HEK293T (cell line): ENCODE results near the gene NUP62.

Source experiments
- CTCF ChIA-PET: fragments of 350-600 bp; formaldehyde crosslinking; extraction: SDS; loops from one replicate; lab custom pipeline; 2021; ENCODE audit warnings: antibody characterized with exemption, inconsistent platforms; lab: Yijun Ruan, JAX
- POLR2A ChIA-PET: fragments of 350-600 bp; formaldehyde crosslinking; extraction: SDS; loops from one replicate; lab custom pipeline; 2020; ENCODE audit warnings: antibody characterized with exemption, inconsistent platforms; lab: Yijun Ruan, JAX
- DNase-seq: peaks from one replicate; pipeline ENCODE4 v3.0.0; 2012; ENCODE audit warnings: mixed read lengths; ENCODE audit errors: extremely low spot score
- ARNT ChIP-seq: fragments of 450-650 bp; IDR thresholded peaks from 2 replicates; pipeline ENCODE4 v1.6.1; 2017; ENCODE audit warnings: mild to moderate bottlenecking
- BHLHE40 ChIP-seq: fragments of 450-650 bp; IDR thresholded peaks from 2 replicates; pipeline ENCODE4 v1.6.1; 2016; ENCODE audit warnings: mild to moderate bottlenecking, moderate library complexity, borderline replicate concordance
- CTBP1 ChIP-seq: fragments of 450-650 bp; IDR thresholded peaks from 2 replicates; pipeline ENCODE4 v1.6.1; 2016; ENCODE audit warnings: borderline replicate concordance
- ELF4 ChIP-seq: fragments of 450-650 bp; IDR thresholded peaks from 2 replicates; pipeline ENCODE4 v1.6.1; 2017; ENCODE audit warnings: antibody characterized with exemption
- FOXA1 ChIP-seq: fragments of 450-650 bp; IDR thresholded peaks from 2 replicates; pipeline ENCODE4 v1.6.1; 2016; ENCODE audit warnings: mild to moderate bottlenecking
- FOXK2 ChIP-seq: fragments of 450-650 bp; IDR thresholded peaks from 2 replicates; pipeline ENCODE4 v1.6.1; 2016; ENCODE audit warnings: mild to moderate bottlenecking
- FOXM1 ChIP-seq: fragments of 450-650 bp; IDR thresholded peaks from 2 replicates; pipeline ENCODE4 v1.6.1; 2017; ENCODE audit warnings: mild to moderate bottlenecking, borderline replicate concordance
- HDGF ChIP-seq: fragments of 450-650 bp; IDR thresholded peaks from 2 replicates; pipeline ENCODE4 v1.6.1; 2017; ENCODE audit warnings: antibody characterized with exemption, borderline replicate concordance
- L3MBTL2 ChIP-seq: fragments of 450-650 bp; conservative IDR thresholded peaks from 2 replicates; pipeline ENCODE4 v1.6.1; 2016; ENCODE audit warnings: mild to moderate bottlenecking
- LEF1 ChIP-seq: fragments of 450-650 bp; IDR thresholded peaks from 2 replicates; pipeline ENCODE4 v1.6.1; 2017; ENCODE audit warnings: mild to moderate bottlenecking, borderline replicate concordance
- NFRKB ChIP-seq: fragments of 450-650 bp; IDR thresholded peaks from 2 replicates; pipeline ENCODE4 v1.6.1; 2016; ENCODE audit warnings: mild to moderate bottlenecking, moderate library complexity
- SP1 ChIP-seq: fragments of 450-650 bp; IDR thresholded peaks from 2 replicates; pipeline ENCODE4 v1.6.1; 2017
- SUZ12 ChIP-seq: fragments of 450-650 bp; IDR thresholded peaks from 2 replicates; pipeline ENCODE4 v1.6.1; 2016; ENCODE audit warnings: mild to moderate bottlenecking
- TARDBP ChIP-seq: fragments of 450-650 bp; IDR thresholded peaks from 2 replicates; pipeline ENCODE4 v1.6.1; 2016
- ZNF384 ChIP-seq: fragments of 450-650 bp; IDR thresholded peaks from 2 replicates; pipeline ENCODE4 v1.6.1; 2016
- TF ChIP-seq, protein P1 (sequence below): fragments of 450-650 bp; IDR thresholded peaks from 2 replicates; pipeline ENCODE4 v1.6.1; 2016

Gene NUP62

DNA sequence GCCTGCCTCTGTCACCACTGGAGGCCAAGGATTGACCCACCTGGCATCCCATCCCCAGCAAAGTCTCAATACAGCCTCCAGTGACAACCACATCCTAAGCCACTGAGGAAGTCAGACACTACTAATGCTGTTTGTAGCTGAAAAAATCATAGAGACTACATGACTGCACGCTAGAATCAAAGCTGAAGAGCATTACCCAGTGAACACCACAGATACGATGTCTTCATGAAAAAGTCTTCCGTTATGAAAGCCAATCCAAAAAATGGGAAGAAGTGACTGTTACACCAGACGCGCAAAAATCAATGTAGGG lies 11.1 kb upstream of the NUP62 start:
- TF ChIP-seq LEF1 (no peak), SP1 (no peak), ARNT (no peak), HDGF (no peak), BHLHE40 (no peak), FOXM1 (no peak), FOXK2 (no peak), NFRKB (no peak), ELF4 (no peak), SUZ12 (no peak), ZNF384 (no peak), L3MBTL2 (no peak), FOXA1 (no peak)
- TF ChIP-seq, protein P1, sequence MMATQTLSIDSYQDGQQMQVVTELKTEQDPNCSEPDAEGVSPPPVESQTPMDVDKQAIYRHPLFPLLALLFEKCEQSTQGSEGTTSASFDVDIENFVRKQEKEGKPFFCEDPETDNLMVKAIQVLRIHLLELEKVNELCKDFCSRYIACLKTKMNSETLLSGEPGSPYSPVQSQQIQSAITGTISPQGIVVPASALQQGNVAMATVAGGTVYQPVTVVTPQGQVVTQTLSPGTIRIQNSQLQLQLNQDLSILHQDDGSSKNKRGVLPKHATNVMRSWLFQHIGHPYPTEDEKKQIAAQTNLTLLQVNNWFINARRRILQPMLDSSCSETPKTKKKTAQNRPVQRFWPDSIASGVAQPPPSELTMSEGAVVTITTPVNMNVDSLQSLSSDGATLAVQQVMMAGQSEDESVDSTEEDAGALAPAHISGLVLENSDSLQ = no peak
- ChIA-PET CTCF (no interaction called here), POLR2A (no interaction called here)
- DNase-seq = no peak

DNA sequence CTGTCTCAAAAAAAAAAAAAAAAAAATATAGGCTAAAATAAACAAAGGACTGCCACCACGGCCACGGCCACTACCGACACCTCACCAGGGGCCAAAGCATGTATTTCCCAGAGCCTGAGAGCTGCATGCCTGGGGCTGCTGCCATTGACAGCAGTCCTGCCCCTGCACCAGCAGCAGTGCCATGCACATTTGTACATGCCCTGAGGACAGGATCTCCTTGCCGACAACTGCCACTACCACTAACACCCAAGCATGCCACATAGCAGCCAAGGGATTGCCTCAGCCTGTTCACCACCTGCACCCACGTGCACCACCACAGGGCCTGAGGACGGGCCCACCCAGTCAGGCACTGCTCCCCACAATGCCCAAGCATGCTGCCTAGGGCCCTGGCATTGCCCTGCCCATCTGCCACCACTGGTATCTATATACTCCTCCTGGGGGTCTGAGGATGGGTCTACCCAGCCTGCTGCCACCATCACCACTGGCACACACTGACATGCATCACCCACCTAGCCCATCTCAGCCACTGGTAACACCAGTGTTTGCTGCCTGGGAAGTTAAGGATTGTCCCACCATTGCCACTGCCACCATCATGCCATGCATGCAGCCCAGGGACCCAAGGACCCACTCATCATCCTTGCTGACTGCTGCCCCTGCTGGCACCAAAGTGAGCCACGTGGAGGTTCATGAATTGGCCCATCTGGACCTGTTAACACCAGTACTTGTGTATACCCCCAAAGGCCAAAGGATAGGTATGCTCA lies 10.6 kb upstream of the NUP62 start:
- ChIA-PET POLR2A (no interaction called here), CTCF (interaction anchor here (0.6 kb wide), 1 partner anchor 668 kb away, joined by 3 read pairs; no protein-coding TSS in a partner anchor)
- no peak for DNase-seq
- TF ChIP-seq ZNF384 (no peak), HDGF (no peak), ELF4 (no peak), FOXM1 (no peak), LEF1 (no peak), TARDBP (no peak)
- TF ChIP-seq, protein P1 = no peak

GRCh38 chr19:49938662-49939061 lies 9.4 kb upstream of the NUP62 start:
- TF ChIP-seq TARDBP = no peak
- TF ChIP-seq LEF1 = no peak
- no peak for TF ChIP-seq FOXA1
- TF ChIP-seq L3MBTL2 = no peak
- no peak for TF ChIP-seq NFRKB
- no peak for TF ChIP-seq SP1
- TF ChIP-seq, protein P1 = no peak
- no peak for TF ChIP-seq HDGF
- TF ChIP-seq ELF4 = no peak
- no peak for TF ChIP-seq ZNF384
- no peak for TF ChIP-seq SUZ12
- TF ChIP-seq CTBP1 = no peak
- TF ChIP-seq FOXM1 = no peak
- no peak for TF ChIP-seq BHLHE40
- TF ChIP-seq FOXK2 = no peak
- TF ChIP-seq ARNT = no peak
- no peak for DNase-seq
- ChIA-PET CTCF (interaction anchor here (0.6 kb wide), 1 partner anchor 322 kb away, joined by 8 read pairs; no protein-coding TSS in a partner anchor), POLR2A (no interaction called here)

- peak; percentile 84 for DNase-seq
- ChIA-PET CTCF (interaction anchor here (0.6 to 1.6 kb wide), 5 partner anchors 12 to 322 kb away, joined by 3 to 8 read pairs (median 4); no protein-coding TSS in a partner anchor), POLR2A (no interaction called here)
- TF ChIP-seq HDGF = no peak
- TF ChIP-seq L3MBTL2 = 0 out of 2 replicates have a peak, but pooled peaks have one; percentile 12
These were observed 8.6 kb upstream of the NUP62 start for GRCh38 chr19:49937750-49938381.

DNA sequence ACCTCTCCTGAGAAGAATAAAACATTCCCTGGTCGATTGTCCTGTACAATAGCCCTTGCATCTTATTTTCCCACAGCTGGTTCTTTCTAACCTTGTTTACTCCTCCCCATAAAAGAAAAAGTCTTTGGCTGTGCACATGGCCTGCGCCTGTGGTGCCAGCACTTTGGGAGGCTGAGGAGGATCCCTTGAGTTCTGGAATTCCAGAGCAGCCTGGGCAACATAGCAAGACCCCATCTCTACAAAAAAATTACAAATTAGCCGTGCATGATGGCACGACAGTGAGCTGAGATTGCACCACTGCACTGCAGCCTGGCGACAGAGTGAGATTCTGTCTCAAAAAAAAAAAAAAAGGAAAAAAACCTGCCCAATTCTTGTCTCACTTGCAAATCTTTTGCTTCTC lies 7.2 kb upstream of the NUP62 start:
- POLR2A ChIA-PET = no interaction called here
- TF ChIP-seq FOXA1 = no peak
- CTCF ChIA-PET = no interaction called here
- DNase-seq = no peak

DNA sequence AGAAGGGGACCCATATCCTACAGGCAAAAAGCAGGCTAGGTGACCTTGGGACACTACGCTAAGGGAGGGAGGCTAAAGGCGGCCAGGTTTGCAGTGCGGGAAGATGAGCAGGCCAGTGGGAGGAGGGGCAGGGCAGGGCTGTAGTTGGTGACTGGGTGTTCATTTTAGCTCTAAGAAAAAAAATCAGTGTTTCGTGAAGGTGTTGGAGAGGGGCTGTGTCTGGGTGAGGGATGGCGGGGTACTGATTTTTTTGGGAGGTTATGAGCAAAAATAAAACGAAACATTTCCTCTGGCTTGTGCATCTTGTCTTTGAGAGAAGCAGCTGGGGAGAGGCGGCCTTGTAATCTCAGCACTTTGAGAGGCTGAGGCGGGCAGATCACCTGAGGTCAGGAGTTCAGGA lies 4.3 kb upstream of the NUP62 start:
- POLR2A ChIA-PET = no interaction called here
- CTCF ChIA-PET = no interaction called here

GRCh38 chr19:49932731-49933131 lies 3.4 kb upstream of the NUP62 start:
- no peak for TF ChIP-seq SP1
- no peak for TF ChIP-seq ARNT
- TF ChIP-seq HDGF = no peak
- no peak for TF ChIP-seq NFRKB
- TF ChIP-seq FOXA1 = no peak
- CTCF ChIA-PET = no interaction called here
- DNase-seq = no peak
- POLR2A ChIA-PET = no interaction called here

More for the DNA sequence above, 4.3 kb upstream of the NUP62 start:
- TF ChIP-seq ARNT = no peak
- no peak for DNase-seq
